H9 (cell line): ENCODE measurements around the gene SYNPO2. TPM values are rescaled to one million over a fixed set of nuclear protein-coding genes. Genes with fewer than 3 reads are reported as not detected.
A peak's percentile ranks its signal among the peaks of the same experiment; 100 is the strongest.

Experiments used
- DNase-seq: peaks from one replicate; pipeline ENCODE4 v3.0.0-alpha.2; 2017
- H2AFZ ChIP-seq: one replicate; pipeline ENCODE4 v1.6.1; 2013; ENCODE audit warnings: mild to moderate bottlenecking, low read length, control low read depth, moderate library complexity
- H2AK5ac ChIP-seq: 2 replicates; pipeline ENCODE4 v1.6.1; 2013; ENCODE audit warnings: low read length, control low read depth, mixed read lengths; ENCODE audit not compliant: insufficient read length
- H2BK120ac ChIP-seq: one replicate; pipeline ENCODE4 v1.6.1; 2013; ENCODE audit warnings: low read depth, mild to moderate bottlenecking, low read length, control low read depth, inconsistent platforms; ENCODE audit not compliant: poor library complexity, severe bottlenecking
- H2BK12ac ChIP-seq: 2 replicates; pipeline ENCODE4 v1.6.1; 2013; ENCODE audit warnings: low read length, control low read depth, mixed read lengths, low read depth; ENCODE audit not compliant: insufficient read length
- H2BK15ac ChIP-seq: 2 replicates; pipeline ENCODE4 v1.6.1; 2013; ENCODE audit warnings: low read depth, low read length, control low read depth
- H2BK20ac ChIP-seq: one replicate; pipeline ENCODE4 v1.6.1; 2013; ENCODE audit warnings: low read depth, mild to moderate bottlenecking, low read length, control low read depth, inconsistent platforms; ENCODE audit not compliant: poor library complexity, severe bottlenecking
- H2BK5ac ChIP-seq: 2 replicates; pipeline ENCODE4 v1.6.1; 2013; ENCODE audit warnings: low read length, control low read depth, mixed read lengths; ENCODE audit not compliant: insufficient read length
- H3K14ac ChIP-seq: 2 replicates; pipeline ENCODE4 v1.6.1; 2013; ENCODE audit warnings: low read length, control low read depth; ENCODE audit not compliant: insufficient read depth
- H3K18ac ChIP-seq: 2 replicates; pipeline ENCODE4 v1.6.1; 2013; ENCODE audit warnings: low read depth, mild to moderate bottlenecking, mixed read lengths, low read length, control low read depth; ENCODE audit not compliant: insufficient read length
- H3K23ac ChIP-seq: 2 replicates; pipeline ENCODE4 v1.6.1; 2013; ENCODE audit warnings: low read length, control low read depth, mixed read lengths, low read depth; ENCODE audit not compliant: insufficient read length
- H3K23me2 ChIP-seq: 2 replicates; pipeline ENCODE4 v1.6.1; 2013; ENCODE audit warnings: low read depth, mild to moderate bottlenecking, mixed read lengths, low read length, control low read depth; ENCODE audit not compliant: insufficient read length, poor library complexity, severe bottlenecking
- H3K27ac ChIP-seq: 2 replicates; pipeline ENCODE4 v1.5.1; 2013; ENCODE audit warnings: low read length, control low read depth, mixed read lengths, low read depth; ENCODE audit not compliant: insufficient read length
- H3K27me3 ChIP-seq: 2 replicates; pipeline ENCODE4 v1.6.1; 2013; ENCODE audit warnings: low read length, control low read depth, inconsistent platforms; ENCODE audit not compliant: insufficient read depth
- H3K4ac ChIP-seq: 2 replicates; pipeline ENCODE4 v1.6.1; 2013; ENCODE audit warnings: low read depth, mild to moderate bottlenecking, control low read depth, inconsistent platforms, low read length, moderate library complexity
- H3K4me1 ChIP-seq: 2 replicates; pipeline ENCODE4 v1.6.1; 2013; ENCODE audit warnings: low read length, control low read depth, inconsistent platforms; ENCODE audit not compliant: insufficient read depth
- H3K4me2 ChIP-seq: 2 replicates; pipeline ENCODE4 v1.6.1; 2013; ENCODE audit warnings: low read length, control low read depth, mixed read lengths; ENCODE audit not compliant: insufficient read length, insufficient read depth
- H3K56ac ChIP-seq: 2 replicates; pipeline ENCODE4 v1.6.1; 2013; ENCODE audit warnings: low read depth, mild to moderate bottlenecking, mixed read lengths, low read length, control low read depth; ENCODE audit not compliant: insufficient read length
- H3K79me1 ChIP-seq: 2 replicates; pipeline ENCODE4 v1.6.1; 2013; ENCODE audit warnings: low read depth, mild to moderate bottlenecking, moderate library complexity, low read length, control low read depth, inconsistent platforms; ENCODE audit not compliant: insufficient read depth, poor library complexity, severe bottlenecking
- H3K79me2 ChIP-seq: 2 replicates; pipeline ENCODE4 v1.6.1; 2013; ENCODE audit warnings: low read length, control low read depth, inconsistent platforms; ENCODE audit not compliant: insufficient read depth
- H3K9ac ChIP-seq: 2 replicates; pipeline ENCODE4 v1.6.1; 2013; ENCODE audit warnings: low read length, control low read depth, mixed read lengths; ENCODE audit not compliant: insufficient read length; ENCODE audit errors: extremely low read depth
- H3K9me3 ChIP-seq: one replicate; pipeline ENCODE4 v1.6.1; 2013; ENCODE audit warnings: low read depth, low read length, inconsistent platforms; ENCODE audit not compliant: control insufficient read depth
- H3T11ph ChIP-seq: one replicate; pipeline ENCODE4 v1.6.1; 2013; ENCODE audit warnings: mild to moderate bottlenecking, low read length, control low read depth, inconsistent platforms
- H4K20me1 ChIP-seq: one replicate; pipeline ENCODE4 v1.6.1; 2013; ENCODE audit not compliant: control insufficient read depth, insufficient read length, insufficient read depth
- H4K5ac ChIP-seq: 2 replicates; pipeline ENCODE4 v1.6.1; 2013; ENCODE audit warnings: low read depth, mild to moderate bottlenecking, mixed read lengths, low read length, control low read depth; ENCODE audit not compliant: insufficient read length
- H4K8ac ChIP-seq: replicated peaks from 2 replicates; pipeline ENCODE4 v1.6.1; 2013; ENCODE audit warnings: low read length, control low read depth, mixed read lengths, low read depth; ENCODE audit not compliant: insufficient read length
- H4K91ac ChIP-seq: 2 replicates; pipeline ENCODE4 v1.6.1; 2013; ENCODE audit warnings: low read depth, mild to moderate bottlenecking, moderate library complexity, mixed read lengths, low read length, control low read depth; ENCODE audit not compliant: insufficient read length
- H3K27ac Mint-ChIP-seq, 3 experiments: 2 replicates in 2 of 3; 3 replicates in 1 of 3; pipeline ENCODE4 v1.8.0; 2020 to 2021; ENCODE audit warnings: mixed read lengths in 3 of 3, mild to moderate bottlenecking in 1 of 3, moderate library complexity in 1 of 3
- H3K27me3 Mint-ChIP-seq: 2 replicates; pipeline ENCODE4 v1.8.0; 2021; ENCODE audit warnings: low read depth, mild to moderate bottlenecking, moderate library complexity, mixed read lengths
- H3K36me3 Mint-ChIP-seq, 3 experiments: 2 replicates in 2 of 3; 3 replicates in 1 of 3; pipeline ENCODE4 v1.8.0; 2020 to 2021; ENCODE audit warnings: low read depth in 3 of 3, mixed read lengths in 3 of 3; ENCODE audit not compliant: insufficient read depth in 1 of 3
- H3K4me1 Mint-ChIP-seq, 2 experiments: 2 replicates each; pipeline ENCODE4 v1.8.0; 2020; ENCODE audit warnings: mixed read lengths in 2 of 2
- H3K4me3 Mint-ChIP-seq, 2 experiments: 2 replicates in 1 of 2; 3 replicates in 1 of 2; pipeline ENCODE4 v1.8.0; 2020 to 2021; ENCODE audit warnings: mild to moderate bottlenecking in 2 of 2, mixed read lengths in 2 of 2, moderate library complexity in 1 of 2
- H3K9me3 Mint-ChIP-seq, 2 experiments: 2 replicates in 1 of 2; 3 replicates in 1 of 2; pipeline ENCODE4 v1.8.0; 2020; ENCODE audit warnings: mild to moderate bottlenecking in 2 of 2, mixed read lengths in 2 of 2, moderate library complexity in 1 of 2
- CTCF ChIP-seq: fragments of 200-600 bp; sonication (generic); conservative IDR thresholded peaks from 3 replicates; pipeline ENCODE4 v1.8.0; 2021; ENCODE audit warnings: antibody characterized with exemption, mild to moderate bottlenecking
- WGBS: extraction: QIAGEN DNeasy Blood & Tissue Kit; methylation state at CpG from one replicate; pipeline ENCODE4 v1.1.7; 2013; ENCODE audit warnings: missing lambda C conversion rate, low lambda C conversion rate, mixed read lengths; ENCODE audit not compliant: insufficient read length; ENCODE audit errors: extremely low coverage; 5-methylcytosine and 5-hydroxymethylcytosine counted together
- total RNA-seq: library from RNA; stranded (reverse); gene quantifications from 2 replicates; pipeline ENCODE4 v1.2.1, GENCODE V29; 2021

Gene SYNPO2
- total RNA-seq, 1 experiment from 2014 or later = 1.1 TPM

GRCh38 chr4:119040261-119040660 is 151.6 kb downstream of the SYNPO2 start:
- Mint-ChIP-seq H3K36me3 (no peaks in the 10 kb centered on the region), H3K27ac (peak overlapping the region in 2 of 3 experiments; percentile 21 to 82; a peak in 4 of 7 replicates), H3K4me1 (peaks cover 47 to 52% of the 10 kb centered on the region in 2 experiments), H3K27me3 (no peaks in the 10 kb centered on the region), H3K9me3 (no peaks in the 10 kb centered on the region), H3K4me3 (no peak overlapping the region)
- no peak overlapping the region for H2BK20ac ChIP-seq
- WGBS = no CpG with 5 or more reads among the region's 3 CpGs
- H3K23ac ChIP-seq = no peak overlapping the region
- H3K9me3 ChIP-seq = no peaks in the 10 kb centered on the region
- H2BK120ac ChIP-seq = no peak overlapping the region
- no peak overlapping the region for H2BK5ac ChIP-seq
- no peak overlapping the region for H3K27ac ChIP-seq
- no peaks in the 10 kb centered on the region for H3K79me2 ChIP-seq
- H3K79me1 ChIP-seq = no peaks in the 10 kb centered on the region
- TF ChIP-seq CTCF = no peak
- H3K18ac ChIP-seq = no peak overlapping the region
- H3K56ac ChIP-seq = no peak overlapping the region
- H3K14ac ChIP-seq = no peak overlapping the region
- no peak overlapping the region for H4K8ac ChIP-seq
- DNase-seq = no peak
- no peak overlapping the region for H2AFZ ChIP-seq
- no peak overlapping the region for H4K91ac ChIP-seq
- no peaks in the 10 kb centered on the region for H3K23me2 ChIP-seq
- H2BK12ac ChIP-seq = no peak overlapping the region
- no peak overlapping the region for H3K4me2 ChIP-seq
- H3K9ac ChIP-seq = no peak overlapping the region
- peaks cover 7% of the 10 kb centered on the region for H3K4me1 ChIP-seq
- H4K20me1 ChIP-seq = no peaks in the 10 kb centered on the region
- no peak overlapping the region for H3K4ac ChIP-seq
- no peak overlapping the region for H3T11ph ChIP-seq
- H2BK15ac ChIP-seq = no peak overlapping the region
- no peak overlapping the region for H4K5ac ChIP-seq
- no peak overlapping the region for H2AK5ac ChIP-seq
- no peaks in the 10 kb centered on the region for H3K27me3 ChIP-seq
